GM21381 (cell line): ENCODE results near the gene TRIP10.
"Not testable (repeated sequence)": the region's sequence is repeated elsewhere in the genome, so short reads cannot be mapped to it uniquely, and the experiment has no call there.

ENCODE experiments used
- ATAC-seq: cut with Tn5 transposase; IDR thresholded peaks from one replicate; pipeline ENCODE4 v1.9.1; 2021; ENCODE audit warnings: mild to moderate bottlenecking, moderate library complexity; ENCODE audit not compliant: unreplicated experiment

Gene TRIP10

DNA sequence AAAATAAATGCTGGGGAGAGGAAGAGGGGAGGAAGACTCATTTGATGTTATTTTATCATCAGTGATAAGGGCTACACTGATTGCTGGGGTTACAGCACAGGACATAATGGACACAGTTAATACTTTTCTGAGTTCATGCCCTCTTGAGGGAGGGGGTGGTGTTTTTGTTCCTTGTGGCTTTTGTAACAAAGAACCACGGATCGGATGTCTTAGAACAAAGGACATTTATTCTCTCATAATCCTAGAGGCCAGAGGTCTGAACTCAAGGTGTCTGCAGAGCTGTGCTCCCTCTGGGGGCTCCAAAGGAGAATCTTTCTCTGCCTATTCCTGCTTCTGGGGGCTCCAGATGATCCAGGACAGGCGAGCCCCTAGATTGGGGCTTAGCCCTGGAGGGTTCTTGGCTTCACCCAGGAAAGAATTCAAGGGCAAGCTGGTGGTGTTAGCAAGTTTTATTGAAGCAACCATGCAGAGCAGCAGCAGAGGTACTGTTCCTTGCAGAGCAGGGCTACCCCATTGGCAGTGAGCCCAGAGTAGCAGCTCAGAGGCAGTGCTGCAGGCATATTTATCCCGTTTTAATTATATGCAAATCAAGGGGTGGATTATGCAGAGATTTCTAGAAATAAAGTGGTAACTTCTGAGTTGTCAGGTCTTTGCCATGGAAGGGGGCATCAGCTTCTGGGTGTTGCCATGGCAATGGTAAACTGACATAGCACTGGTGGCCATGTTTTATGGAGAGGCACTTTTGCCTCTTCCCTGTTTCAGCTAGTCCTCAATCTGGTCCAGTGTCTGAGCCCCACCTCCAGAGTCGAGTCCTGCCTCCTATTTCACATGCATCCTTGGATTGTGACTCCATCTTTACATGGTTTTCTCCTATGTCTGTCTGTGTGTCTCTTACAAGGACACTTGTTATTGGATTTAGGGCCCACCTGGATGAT, 51.0 kb downstream of the TRIP10 start:
- ATAC-seq: no peak

DNA sequence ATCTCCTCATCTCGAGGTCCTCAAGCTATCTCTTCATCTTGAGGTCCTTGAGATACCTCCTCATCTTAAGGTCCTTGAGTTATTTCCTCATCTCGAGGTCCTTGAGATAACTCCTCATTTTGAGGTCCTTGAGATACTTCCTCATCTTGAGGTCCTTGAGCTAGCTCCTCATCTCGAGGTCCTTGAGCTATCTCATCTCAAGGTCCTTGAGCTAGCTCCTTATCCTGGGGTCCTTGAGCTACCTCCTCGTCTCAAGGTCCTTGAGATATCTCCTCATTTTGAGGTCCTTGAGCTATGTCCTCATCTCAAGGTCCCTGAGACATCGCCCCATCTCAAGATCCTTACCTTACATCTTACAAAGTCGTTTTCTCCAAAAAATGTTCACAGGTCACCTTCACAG, 51.8 kb downstream of the TRIP10 start:
- ATAC-seq: no peak

DNA sequence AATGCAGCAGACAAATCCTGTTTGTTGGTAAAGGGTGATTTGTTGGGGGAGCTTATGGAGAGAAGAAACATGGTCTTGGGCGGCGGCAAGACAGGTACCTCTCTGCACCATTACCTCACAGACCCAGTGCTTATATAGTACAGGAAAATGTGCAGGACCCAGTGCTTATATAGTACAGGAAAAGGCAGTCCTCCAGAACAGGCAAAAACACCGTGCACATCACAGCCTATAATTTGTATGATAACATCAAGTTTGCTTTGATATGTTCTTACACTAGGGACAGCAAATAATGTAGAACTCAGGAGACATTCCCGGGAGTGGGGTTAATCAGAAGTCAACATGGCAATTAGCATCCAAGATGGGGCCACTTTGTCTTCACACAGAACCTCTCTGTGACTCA, 53.9 kb downstream of the TRIP10 start:
- ATAC-seq: no peak

DNA sequence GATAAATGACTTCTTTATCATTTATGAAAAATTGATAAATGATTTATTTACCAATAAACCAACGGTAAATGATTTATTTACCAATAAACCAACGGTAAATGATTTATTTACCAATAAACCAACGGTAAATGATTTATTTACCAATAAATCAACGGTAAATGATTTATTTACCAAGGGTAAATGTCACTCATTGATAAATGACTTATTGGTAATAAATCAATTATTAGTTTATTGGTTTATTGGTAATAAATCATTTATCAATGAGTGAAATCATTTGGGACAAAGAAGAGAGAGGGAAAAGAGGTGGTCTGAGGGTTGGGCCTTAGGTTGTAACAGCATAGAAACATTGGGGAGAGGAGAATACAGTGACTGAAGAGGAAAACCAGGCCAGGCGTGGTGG, 54.5 kb downstream of the TRIP10 start:
- ATAC-seq: no peak

DNA sequence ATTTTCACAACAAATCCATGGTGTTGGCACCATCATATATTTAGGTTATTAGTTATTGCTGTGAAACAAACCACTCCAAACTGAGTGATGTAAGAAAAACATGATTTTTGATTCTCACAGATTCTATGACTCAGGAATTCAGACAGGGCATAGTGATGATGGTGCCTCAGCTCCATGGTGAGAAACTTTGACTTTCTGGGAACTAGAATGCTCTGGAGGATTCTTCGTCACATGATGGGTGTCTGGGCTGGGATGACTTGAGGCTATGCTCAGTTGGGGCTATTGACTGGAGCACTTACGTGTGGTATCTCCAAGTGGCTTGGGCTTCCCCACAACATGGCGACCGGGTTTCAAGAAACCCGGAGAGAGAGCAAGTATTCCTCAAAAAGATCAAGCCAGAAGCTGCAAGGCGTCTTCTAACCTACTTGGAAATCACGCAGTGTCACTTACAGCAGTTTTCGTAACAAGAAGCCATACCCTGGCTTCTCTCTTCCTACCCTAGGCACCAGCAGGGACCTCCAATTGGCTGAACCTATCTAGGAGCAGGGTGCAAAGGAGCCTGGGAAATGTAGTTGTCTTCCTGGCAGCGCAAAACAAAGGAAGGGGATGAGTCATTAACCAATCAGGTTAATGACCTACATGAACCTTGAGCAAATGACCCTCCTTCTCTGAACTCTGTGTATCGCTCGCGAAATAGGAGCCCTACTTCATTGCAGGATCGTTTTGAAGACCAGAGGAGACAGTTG, 55.4 kb downstream of the TRIP10 start:
- ATAC-seq: no peak

DNA sequence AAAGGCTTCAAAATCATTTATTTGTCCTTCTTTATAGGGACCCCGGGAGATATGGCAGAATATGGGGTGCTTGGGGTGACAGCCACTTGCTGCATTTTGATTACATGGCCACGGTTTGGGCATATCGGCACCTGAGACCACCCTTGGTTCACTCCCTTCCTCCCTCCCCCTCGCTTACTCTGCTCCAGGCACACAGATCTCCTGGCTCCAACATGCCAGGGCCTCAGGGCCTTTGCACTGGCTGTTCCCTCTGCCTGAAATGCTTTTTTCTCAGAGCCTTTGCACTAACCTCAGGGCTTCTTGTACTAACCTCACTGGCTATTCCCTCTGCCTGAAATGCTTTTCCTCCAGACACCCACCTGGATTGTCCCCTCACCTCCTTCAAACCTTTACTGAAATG, 56.8 kb downstream of the TRIP10 start:
- no peak for ATAC-seq

DNA sequence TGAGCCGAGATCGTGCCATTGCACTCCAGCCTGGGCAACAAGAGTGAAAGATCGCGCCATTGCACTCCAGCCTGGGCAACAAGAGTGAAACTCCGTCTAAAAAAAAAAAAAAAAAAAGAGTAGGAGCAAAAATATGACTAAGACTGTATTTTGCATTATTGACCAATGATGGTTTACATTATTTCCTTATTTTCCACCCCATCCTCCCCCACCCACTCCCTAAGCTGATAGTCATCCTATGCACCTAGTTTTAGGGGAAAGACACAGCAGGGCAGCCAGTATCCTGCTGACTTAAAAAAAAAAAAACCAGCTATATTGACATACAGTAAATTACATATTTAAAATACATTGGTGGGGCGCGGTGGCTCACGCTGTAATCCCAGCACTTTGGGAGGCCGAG, 58.2 kb downstream of the TRIP10 start:
- ATAC-seq: no peak

DNA sequence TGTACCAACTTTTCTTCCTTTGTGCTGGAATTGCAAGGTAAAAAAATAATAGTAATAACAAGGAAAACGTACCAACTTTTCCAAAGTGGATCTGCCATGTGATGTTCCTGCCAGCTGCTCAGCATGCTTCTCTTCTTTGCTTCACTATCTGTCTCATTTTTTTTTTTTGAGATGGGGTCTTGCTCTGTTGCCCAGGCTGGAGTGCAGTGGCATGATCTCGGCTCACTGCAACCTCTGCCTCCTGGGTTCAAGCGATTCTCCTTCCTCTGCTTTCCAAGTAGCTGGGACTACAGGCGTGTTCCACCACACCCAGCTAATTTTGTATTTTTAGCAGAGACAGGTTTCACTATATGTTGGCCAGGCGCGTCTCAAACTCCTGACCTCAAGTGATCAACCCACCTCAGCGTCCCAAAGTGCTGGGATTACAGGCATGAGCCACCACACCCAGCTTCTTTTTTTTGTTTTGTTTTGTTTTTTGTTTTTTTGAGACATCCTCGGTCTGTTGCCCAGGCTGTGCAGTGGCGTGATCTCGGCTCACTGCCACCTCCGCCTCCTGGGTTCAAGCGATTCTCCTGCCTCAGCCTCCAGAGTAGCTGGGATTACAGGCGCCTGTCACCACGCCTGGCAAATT, 60.8 kb downstream of the TRIP10 start:
- not testable (repeated sequence) for ATAC-seq

DNA sequence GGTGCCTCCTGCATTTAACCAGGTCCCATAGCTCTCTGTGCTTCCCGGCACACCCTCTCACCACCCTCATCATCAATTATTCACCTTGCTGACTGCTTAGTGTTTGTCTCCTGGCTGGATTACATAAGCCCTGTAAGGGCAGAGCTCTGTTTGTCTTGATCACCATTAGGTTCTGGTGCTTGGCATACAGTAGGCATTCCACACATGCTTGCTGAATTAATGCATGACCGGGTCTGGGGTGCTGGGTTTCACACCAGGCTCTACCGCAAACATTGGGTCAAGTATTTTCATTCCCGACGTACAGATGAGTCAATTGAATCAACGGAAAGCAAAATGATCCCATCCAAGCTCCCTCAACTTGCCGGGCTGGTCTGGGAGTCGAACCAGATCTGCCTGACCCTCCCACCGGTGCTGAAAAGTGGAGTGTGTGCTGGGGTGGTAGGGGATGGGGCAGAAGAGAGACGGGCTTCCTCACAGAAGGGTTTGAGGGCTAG, 61.6 kb downstream of the TRIP10 start:
- no peak for ATAC-seq
